Cardiac fibroblast (primary cell): ENCODE results near the gene NAT16.

ENCODE experiments used
- DNase-seq, 2 donors: peaks; one replicate each; pipeline versions ENCODE4 v3.0.0 to v3.0.0-alpha.2; 2010; ENCODE audit warnings: low read depth in 2 of 2
- H3K4me3 ChIP-seq, 2 donors: replicated peaks in 1 of 2; 1 replicate in 1 of 2; 2 replicates in 1 of 2; pipeline ENCODE4 v1.5.1; 2011; ENCODE audit warnings: low read depth in 2 of 2, low read length in 2 of 2, mild to moderate bottlenecking in 2 of 2, moderate library complexity in 1 of 2
- CTCF ChIP-seq: IDR thresholded peaks from one replicate; pipeline ENCODE4 v1.5.1; 2011; ENCODE audit warnings: low read depth, mild to moderate bottlenecking, low read length, inconsistent platforms

NAT16 gene

DNA sequence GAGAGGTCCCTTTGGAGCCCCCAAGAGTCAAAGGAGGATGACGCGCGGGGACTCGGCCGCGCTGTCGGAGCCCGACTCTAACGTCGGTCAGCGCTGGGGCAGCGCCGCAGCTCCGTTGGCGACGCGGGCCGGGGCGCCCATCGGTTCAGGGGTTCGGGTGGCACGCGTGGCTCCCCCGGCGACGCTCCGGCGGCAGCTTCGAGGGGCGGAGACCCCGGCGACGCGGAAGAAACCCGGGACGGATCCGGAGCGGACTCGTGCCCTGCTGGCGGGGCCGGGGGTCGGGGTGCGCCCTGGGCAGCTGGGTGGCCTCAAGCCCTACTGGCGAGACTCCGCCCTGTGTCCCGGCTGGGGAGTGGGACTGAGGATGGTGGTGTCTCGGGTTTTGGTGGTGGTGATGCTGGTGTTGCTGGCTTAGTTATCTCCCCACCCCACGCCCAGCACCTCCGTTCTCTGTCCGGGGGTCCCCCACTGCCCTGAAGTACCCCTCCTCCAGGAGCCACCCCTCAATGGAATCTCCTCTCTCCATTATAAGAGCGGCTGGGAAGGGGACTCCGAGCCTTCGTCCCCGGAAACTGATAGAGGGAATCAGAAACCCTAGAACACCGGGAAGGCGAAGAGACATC, at the start of gene NAT16:
Gene NAT16, minus strand, starts transcription at position 164 of the 626 bp plus-strand sequence. CDS start 5,486 bp downstream, outside the sequence.
- no peak for TF ChIP-seq CTCF
- no peak for DNase-seq
- no peak within 1 kb of the TSS for H3K4me3 ChIP-seq

GRCh38 chr7:101226721-101227120, 46.6 kb upstream of the NAT16 start:
- no peak for TF ChIP-seq CTCF
- no peak overlapping the region for H3K4me3 ChIP-seq
- no peak for DNase-seq

GRCh38 chr7:101225650-101226049, 45.6 kb upstream of the NAT16 start:
- no peak for TF ChIP-seq CTCF
- no peak for DNase-seq

GRCh38 chr7:101223528-101223927, 43.4 kb upstream of the NAT16 start:
- DNase-seq: no peak
- TF ChIP-seq CTCF: no peak
- H3K4me3 ChIP-seq: no peak overlapping the region

More at GRCh38 chr7:101225650-101226049, 45.6 kb upstream of the NAT16 start:
- H3K4me3 ChIP-seq: no peak overlapping the region

DNA sequence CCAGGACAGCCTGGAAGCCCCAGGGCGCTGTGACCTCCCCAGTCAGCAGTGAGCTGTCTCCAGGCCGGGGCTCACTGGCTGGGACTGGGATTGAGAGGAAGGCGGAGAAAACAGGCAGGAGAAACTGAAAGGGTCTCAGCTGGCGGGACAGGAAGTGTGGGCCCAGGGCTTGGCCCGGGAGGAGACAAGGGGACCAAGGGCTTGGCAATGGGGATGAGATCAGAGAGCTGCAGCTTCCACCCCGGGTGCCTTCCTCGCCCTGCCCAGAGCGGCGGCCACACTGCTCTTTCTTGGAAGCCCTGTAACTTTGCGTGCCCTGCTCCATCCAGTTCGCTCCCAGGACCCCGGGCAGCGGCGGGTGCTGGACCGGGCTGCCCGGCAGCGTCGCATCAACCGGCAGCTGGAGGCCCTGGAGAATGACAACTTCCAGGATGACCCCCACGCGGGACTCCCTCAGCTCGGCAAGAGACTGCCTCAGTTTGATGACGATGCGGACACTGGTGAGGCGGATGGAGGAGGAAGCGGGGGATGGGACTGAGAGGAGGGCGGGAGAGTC, 42.3 kb upstream of the NAT16 start:
- no peak overlapping the region for H3K4me3 ChIP-seq
- no peak for DNase-seq
- no peak for TF ChIP-seq CTCF

GRCh38 chr7:101220295-101220694, 40.2 kb upstream of the NAT16 start:
- TF ChIP-seq CTCF: no peak
- no peak for DNase-seq
- H3K4me3 ChIP-seq: no peak overlapping the region
